ENCODE data around the gene RAB5IF. TPM values are rescaled to one million over a fixed set of nuclear protein-coding genes. Genes with fewer than 3 reads are reported as not detected.

RAB5IF gene
- total and polyA plus RNA-seq, 10 of the 15 experiments (the other 5 are each of a cell fraction or from before 2014, with no cell fraction given) = 19.4 to 246 (median 92.0) TPM

DNA sequence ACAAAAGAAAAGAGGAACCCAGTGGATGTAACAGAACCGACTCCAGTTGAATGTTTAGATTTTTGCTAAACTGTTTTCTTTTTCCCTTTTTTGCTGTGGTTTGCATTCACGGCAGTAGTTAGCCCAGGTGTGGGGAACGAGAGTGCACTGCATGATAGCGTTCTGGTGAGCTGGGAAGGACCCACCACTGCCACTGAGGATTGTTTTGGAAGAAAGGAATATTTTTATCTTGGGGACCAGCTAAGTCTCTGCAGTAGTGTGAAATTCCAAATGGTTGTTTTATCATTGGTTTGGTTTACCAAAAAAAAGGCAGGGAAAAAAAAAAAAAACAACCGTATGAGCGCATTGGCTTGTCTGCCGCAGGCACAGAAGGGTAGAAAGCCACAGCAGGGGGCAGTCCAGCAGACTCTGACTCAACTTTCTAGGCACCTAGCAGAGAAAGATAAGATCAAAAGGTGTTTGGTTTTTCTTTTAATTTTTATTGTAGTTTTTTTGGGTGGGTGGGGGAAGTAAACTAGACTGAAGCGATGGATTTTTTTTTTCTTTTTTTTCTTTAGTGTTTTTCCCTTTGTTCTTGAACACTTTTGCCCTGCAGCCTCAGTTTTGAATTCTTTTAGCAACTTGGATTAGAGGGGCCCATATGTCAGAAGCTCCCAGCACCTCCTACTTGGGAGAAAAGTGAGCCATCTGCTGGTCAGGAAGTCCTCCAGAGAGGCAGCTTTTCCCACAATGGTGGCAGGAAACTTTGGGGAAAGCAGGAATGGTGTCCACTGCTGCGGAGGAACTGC is 13.5 kb upstream of the RAB5IF start:
- Histone ChIP-seq H3K4me2 (ENCODE audit: control insufficient read depth, insufficient read depth) (no peak overlapping the region), H3K9me3 (replicated peaks; ENCODE audit: control insufficient read depth, insufficient read depth, low read length) (no peaks in the 10 kb centered on the region; the same call in 2 of the 3 replicates), H4K20me1 (ENCODE audit: control insufficient read depth, insufficient read depth) (no peaks in the 10 kb centered on the region), H3K27me3 (replicated peaks in 1 of 2; ENCODE audit: control insufficient read depth in 2 of 2, insufficient read depth in 2 of 2, low read length in 1 of 2) (no peaks in the 10 kb centered on the region), H3K27ac (ENCODE audit: control insufficient read depth, insufficient read depth) (no peak overlapping the region), H3K79me2 (ENCODE audit: control insufficient read depth, insufficient read depth, low read length) (peaks cover 4% of the 10 kb centered on the region), H2AFZ (ENCODE audit: control insufficient read depth, low read depth, low read length) (no peak overlapping the region), H3K9ac (ENCODE audit: control insufficient read depth, insufficient read depth, low read length) (no peak overlapping the region), H3K4me3 (no peak overlapping the region), H3K36me3 (ENCODE audit: control insufficient read depth in 2 of 2, insufficient read depth in 2 of 2, low read length in 1 of 2) (peaks cover 11 to 18% of the 10 kb centered on the region in 2 experiments), H3K4me1 (ENCODE audit: control insufficient read depth, insufficient read depth, low read length) (peaks cover 41% of the 10 kb centered on the region)
- no peak for FAIRE-seq
- POLR2A ChIA-PET = interaction anchor here (0.6 to 5.9 kb wide), 7 partner anchors 9 to 1184 kb away, joined by 3 to 46 read pairs (median 5); partner anchors contain the start of genes RAB5IF and TGIF2
- RAD21 ChIA-PET (ENCODE audit: unreplicated experiment) = interaction anchor here (0.6 to 5.1 kb wide), 4 partner anchors 13 to 358 kb away, joined by 3 to 93 read pairs (median 9); partner anchors contain the start of genes RAB5IF and TGIF2
- ATAC-seq = no peak
- SMC1A ChIA-PET (ENCODE audit: uncharacterized antibody, unreplicated experiment) = interaction anchor here (5.1 to 9.1 kb wide), 2 partner anchors 13 to 17 kb away, joined by 32 to 98 read pairs; partner anchors contain the start of genes RAB5IF and TGIF2
- no peak for DNase-seq (ENCODE audit: low read depth, low spot score)
- TF ChIP-seq, protein P1, sequence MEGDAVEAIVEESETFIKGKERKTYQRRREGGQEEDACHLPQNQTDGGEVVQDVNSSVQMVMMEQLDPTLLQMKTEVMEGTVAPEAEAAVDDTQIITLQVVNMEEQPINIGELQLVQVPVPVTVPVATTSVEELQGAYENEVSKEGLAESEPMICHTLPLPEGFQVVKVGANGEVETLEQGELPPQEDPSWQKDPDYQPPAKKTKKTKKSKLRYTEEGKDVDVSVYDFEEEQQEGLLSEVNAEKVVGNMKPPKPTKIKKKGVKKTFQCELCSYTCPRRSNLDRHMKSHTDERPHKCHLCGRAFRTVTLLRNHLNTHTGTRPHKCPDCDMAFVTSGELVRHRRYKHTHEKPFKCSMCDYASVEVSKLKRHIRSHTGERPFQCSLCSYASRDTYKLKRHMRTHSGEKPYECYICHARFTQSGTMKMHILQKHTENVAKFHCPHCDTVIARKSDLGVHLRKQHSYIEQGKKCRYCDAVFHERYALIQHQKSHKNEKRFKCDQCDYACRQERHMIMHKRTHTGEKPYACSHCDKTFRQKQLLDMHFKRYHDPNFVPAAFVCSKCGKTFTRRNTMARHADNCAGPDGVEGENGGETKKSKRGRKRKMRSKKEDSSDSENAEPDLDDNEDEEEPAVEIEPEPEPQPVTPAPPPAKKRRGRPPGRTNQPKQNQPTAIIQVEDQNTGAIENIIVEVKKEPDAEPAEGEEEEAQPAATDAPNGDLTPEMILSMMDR (IDR thresholded peaks at IDR 0.05 in 2 of 3, conservative IDR thresholded peaks at IDR 0.05 in 1 of 3; ENCODE audit: control insufficient read depth in 2 of 3, extremely low read depth in 1 of 3, insufficient read depth in 1 of 3, low read depth in 3 of 3, low read length in 3 of 3) = peak in 2 of 3 experiments; percentile 23 to 43; a peak in 3 of 6 replicates
- no peak for TF ChIP-seq NFXL1 (IDR thresholded peaks at IDR 0.05; ENCODE audit: borderline replicate concordance)
- TF ChIP-seq IKZF2 (IDR thresholded peaks at IDR 0.05) = peak in 1 of 2 experiments; percentile 42; a peak in 2 of 4 replicates
- TF ChIP-seq, protein P2, sequence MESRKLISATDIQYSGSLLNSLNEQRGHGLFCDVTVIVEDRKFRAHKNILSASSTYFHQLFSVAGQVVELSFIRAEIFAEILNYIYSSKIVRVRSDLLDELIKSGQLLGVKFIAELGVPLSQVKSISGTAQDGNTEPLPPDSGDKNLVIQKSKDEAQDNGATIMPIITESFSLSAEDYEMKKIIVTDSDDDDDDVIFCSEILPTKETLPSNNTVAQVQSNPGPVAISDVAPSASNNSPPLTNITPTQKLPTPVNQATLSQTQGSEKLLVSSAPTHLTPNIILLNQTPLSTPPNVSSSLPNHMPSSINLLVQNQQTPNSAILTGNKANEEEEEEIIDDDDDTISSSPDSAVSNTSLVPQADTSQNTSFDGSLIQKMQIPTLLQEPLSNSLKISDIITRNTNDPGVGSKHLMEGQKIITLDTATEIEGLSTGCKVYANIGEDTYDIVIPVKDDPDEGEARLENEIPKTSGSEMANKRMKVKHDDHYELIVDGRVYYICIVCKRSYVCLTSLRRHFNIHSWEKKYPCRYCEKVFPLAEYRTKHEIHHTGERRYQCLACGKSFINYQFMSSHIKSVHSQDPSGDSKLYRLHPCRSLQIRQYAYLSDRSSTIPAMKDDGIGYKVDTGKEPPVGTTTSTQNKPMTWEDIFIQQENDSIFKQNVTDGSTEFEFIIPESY (IDR thresholded peaks at IDR 0.05) = 0 out of 2 replicates have a peak, but pooled peaks have one; percentile 25
- intact Hi-C loops (cut with micrococcal nuclease; ENCODE audit: unreplicated experiment) (no loop called here), in situ Hi-C loops (cut with MboI) (no loop called here)
- CTCF ChIA-PET = interaction anchor here (1.0 to 5.9 kb wide), 7 partner anchors 10 to 41 kb away, joined by 3 to 74 read pairs (median 9); partner anchors contain the start of genes RAB5IF and TGIF2
- TSS peak; percentile 39 for BruUV-seq (replicated peaks)
- 93% methylated on average over 9 of the region's 9 CpGs for whole genome bisulfite sequencing (ENCODE audit: insufficient coverage, insufficient replicate concordance, low lambda C conversion rate, missing lambda C conversion rate)

Measured in GM12878 (cell line).